GM18519 (cell line): ENCODE data around the gene CASK.

Source experiments
- ATAC-seq: cut with Tn5 transposase; IDR thresholded peaks from one replicate; pipeline ENCODE4 v1.9.1; 2021; ENCODE audit warnings: mild to moderate bottlenecking, moderate library complexity; ENCODE audit not compliant: unreplicated experiment, low FRiP score

Gene CASK, protein sequence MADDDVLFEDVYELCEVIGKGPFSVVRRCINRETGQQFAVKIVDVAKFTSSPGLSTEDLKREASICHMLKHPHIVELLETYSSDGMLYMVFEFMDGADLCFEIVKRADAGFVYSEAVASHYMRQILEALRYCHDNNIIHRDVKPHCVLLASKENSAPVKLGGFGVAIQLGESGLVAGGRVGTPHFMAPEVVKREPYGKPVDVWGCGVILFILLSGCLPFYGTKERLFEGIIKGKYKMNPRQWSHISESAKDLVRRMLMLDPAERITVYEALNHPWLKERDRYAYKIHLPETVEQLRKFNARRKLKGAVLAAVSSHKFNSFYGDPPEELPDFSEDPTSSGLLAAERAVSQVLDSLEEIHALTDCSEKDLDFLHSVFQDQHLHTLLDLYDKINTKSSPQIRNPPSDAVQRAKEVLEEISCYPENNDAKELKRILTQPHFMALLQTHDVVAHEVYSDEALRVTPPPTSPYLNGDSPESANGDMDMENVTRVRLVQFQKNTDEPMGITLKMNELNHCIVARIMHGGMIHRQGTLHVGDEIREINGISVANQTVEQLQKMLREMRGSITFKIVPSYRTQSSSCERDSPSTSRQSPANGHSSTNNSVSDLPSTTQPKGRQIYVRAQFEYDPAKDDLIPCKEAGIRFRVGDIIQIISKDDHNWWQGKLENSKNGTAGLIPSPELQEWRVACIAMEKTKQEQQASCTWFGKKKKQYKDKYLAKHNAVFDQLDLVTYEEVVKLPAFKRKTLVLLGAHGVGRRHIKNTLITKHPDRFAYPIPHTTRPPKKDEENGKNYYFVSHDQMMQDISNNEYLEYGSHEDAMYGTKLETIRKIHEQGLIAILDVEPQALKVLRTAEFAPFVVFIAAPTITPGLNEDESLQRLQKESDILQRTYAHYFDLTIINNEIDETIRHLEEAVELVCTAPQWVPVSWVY

DNA sequence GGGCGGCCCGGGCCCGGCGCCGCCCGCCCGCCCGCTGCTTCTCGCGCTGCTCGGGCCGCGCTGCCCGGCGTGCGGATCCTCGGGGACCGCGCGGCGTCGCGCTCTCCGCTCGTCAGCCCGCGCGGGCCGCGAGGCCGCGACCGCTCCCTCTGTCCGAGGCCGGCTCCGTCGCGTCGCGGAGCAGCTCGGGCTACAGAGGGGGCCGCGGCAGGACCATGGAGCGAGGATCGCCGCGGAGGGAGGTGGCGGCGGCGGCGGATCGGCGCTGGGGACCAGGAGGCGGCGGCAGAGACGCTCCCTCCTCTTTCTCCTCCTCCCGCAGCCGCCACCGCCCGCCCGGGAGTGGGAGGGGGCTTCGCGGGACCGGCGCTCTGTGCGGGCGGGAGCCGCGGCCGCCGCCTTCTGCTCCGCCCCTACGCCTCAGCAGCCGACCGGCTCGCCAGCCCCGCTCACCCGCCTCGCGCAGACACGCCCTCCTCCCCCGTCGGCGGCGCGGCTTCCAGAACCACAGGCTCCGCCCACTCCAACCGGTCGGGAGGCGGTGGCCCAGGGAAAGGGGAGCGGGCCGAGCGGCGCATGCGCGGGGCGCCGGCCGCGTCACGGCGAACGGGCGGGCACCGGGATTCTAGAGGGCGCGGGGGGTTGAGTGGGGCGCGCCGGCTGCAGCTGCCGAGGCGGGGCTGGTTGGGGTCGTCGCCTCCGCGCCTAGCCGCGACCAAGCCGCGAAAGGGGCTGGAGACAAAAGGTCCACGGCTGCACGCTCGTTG is at the start of gene CASK:
CASK (minus strand) TSS at position 344 of the 767 bp plus-strand sequence. CDS start 566 bp downstream, outside the sequence.
- peak; percentile 72 for ATAC-seq

DNA sequence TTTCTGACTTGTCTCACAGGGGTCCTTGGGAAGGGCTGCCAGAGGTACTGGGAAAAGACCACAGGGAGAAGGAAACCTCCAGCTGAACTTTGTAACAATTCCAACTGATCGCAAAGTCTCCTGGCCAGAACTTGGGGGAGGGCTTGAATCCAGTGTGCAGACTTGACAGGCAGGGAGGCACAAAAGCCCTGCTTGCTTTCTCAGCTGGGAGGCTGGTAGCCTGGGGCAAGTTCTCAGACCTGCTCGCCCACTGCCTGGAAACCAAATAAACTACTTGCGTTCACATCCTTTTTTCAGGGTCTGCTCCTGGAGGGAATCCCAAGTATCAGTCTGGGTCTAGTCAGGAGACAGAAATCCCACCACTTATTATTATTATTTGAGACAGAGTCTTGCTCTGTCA is 48.0 kb upstream of the CASK start:
- ATAC-seq, result no peak

DNA sequence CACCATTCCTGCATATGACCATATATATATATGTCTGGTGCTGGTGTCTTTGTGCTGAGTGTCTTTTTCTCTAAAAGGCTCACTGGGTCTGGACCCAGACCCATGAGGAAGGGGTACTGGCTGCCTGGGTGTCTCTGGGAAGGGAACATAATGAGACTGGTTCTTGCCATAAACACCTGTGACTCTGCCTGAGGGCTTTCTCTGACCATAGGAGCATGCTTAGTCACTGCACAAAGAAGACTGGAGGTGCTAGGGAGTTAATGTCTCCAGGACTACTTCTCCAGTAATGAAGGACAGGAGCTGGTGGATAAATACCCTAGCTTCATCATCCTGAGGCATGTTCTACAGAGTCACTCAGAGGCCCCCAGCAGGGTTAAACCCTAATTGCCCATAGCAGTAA is 47.1 kb upstream of the CASK start:
- no peak for ATAC-seq

DNA sequence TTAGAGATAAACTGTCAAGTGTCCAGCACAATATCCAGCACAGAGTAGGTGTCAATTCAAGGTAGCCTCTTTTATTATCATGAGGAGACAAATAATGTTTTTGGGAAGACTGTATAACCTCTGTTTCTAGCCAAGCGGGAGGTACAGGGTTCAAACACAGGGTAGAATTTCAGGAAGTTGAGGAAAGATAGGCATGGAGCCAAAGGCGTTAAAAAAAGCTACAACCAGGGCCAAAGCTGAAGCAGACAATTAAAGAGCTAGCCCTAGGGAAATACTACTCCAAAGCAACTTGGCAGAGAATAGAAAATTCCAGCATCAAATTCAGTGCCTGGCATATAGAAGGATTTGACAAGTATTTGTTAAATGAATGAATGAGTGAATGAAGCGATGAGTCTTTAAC is 40.0 kb upstream of the CASK start:
- no peak for ATAC-seq

DNA sequence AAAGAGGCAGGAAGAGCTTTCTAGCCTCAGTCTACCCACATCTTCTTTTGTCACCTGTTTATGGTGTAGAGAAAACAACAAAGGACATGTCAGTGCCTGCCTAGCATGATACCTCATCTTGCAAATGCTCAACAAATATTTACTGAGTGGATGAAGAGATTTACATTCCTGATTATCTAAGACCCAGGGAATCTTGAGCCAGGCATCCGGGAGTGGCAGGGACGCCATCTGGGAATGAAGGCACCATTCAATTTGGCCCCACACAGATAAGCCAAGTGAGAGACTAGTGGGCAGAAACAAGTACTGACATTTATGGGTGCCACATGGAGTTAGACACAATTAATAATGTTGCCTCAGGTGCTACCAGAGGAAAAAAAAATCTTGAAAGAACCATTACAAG is 36.8 kb upstream of the CASK start:
- no peak for ATAC-seq

DNA sequence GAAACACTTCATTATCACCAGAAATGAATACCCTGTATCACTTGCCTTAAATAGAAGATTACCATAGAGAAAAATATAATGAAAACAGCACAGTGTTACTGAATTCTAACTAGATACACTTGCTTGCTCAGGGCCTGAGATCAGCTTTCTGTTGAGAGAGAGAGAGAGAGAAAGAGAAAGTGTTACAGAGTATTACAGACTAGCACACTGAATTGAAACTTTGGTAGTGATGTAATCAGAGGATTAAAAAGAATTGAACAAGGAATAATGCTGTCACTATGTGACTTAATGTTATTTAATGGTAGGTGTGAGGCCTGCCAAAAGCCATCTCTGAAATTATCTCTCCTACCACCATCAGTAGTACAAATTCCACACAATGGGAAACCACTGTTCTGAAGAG is 35.5 kb upstream of the CASK start:
- ATAC-seq, result no peak

DNA sequence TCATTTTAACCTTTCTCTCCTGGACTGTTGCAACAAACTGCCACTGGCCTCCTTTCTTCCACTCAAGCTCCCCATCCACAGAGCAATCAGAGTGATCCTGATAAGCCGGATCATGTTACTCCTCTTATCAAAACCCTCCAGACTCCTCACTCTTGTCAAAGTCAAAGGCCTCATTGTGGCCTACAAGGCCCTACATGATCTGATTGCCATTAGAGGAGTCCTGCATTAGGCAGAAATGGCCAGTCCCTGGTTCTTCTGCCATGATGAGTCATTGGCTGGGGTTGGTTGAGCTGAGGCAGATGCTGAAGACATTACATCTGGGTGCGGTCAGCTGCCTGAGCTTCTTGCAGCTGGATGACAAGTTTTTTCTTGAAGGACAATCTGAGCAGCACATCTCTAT is 32.7 kb upstream of the CASK start:
- no peak for ATAC-seq

DNA sequence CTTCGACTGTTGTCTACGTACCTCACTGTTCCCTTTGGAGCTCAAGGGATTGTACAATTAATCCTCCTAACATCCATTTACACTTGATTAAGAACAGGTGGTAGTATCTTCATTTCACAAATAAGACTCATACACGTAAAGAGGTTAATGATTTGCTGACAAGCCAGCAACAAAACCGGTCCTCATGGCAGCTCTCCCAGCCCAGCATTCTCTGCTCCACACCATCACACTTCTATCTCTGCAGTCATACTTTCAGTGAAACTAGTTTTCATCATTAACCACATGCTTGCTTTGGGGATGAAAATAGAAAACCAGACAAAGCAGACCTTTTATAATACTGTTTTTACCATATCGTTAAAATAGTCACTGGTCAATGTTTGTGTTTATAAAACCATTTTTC is 28.7 kb upstream of the CASK start:
- ATAC-seq, result no peak

DNA sequence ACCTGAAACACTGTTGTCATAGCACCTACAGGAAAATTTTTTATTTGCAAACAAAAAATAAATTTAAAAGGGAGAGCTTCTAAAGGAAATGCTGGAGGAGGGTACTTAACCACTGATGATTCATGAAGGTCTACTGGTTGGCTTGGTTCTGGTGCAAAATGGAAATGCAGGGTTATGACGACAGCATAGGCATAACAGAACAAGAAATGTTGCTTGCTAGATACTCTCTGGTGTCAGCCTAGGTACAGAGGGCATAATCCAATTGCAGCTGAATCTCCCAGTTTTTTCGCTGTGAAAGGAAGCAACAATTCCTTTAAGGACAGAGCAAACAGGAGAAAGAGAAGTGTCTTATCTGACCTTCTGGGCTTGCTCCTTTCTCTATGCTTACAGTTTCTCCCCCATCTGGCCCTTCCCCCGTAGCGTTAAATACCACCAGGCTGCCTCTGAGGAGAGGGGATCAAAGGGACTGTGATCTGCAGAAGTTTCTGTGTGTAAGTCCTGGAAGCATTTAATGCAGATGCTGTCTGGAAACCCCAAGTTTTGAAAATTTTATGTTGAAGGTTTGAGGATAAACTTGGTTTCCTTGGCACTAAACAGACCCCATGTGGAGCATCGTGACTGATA is 23.7 kb upstream of the CASK start:
- ATAC-seq, result no peak

DNA sequence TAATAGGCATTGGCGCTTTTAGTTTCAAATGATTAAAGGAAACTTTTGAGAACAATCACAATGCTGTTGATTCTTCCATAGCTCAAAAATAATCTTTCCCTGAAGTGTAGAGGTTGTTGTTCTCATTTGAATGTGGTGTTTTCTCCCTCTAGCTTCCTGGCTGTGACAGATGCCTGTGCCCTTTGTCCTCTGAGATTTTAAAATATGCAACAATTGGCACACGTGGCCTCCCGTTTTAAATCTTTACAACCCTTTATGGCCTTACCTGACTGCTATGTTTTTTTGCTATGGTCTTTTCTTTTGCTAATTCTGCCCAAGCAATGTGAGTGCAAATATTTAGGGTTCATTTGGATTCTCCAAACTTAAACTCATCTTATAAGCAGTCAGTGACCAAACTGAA is 22.9 kb upstream of the CASK start:
- ATAC-seq, result no peak

DNA sequence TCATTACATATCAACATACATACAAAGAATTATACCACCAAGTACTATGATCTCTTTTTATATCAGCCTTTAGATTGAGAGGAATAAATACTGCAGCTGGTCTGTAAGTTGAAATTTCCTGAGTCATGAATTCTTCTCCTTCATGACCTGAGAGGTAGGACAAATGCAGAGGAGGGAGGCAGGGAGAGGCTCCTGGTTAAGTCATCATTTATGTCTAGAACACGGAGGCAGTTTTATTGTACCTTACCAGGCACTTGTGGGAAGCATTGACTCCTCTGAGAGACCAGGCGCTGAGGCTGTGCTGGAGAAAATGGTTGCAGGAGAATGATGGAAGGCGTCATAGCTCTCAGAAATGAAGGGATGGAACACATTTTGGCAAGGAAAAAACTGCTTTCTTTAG is 12.5 kb upstream of the CASK start:
- ATAC-seq, result no peak

DNA sequence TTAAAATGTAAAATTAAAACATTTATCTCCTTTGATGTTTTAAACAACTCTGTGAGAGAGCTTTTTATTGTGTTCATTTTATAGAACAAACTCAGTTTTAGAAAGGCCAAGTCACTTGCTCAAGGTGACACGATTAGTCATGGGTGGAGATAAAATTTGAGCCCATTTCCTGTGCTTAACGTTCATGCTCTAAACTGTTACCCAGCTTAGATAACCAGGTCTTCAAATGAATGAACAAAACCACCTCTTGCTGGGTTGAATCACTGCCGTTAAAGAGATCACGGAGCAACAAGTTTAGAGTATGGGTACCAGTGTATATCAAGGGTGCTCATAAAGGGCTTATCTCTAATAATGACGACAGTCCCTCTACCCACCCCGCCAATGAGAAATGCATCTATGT is 10.2 kb upstream of the CASK start:
- no peak for ATAC-seq

DNA sequence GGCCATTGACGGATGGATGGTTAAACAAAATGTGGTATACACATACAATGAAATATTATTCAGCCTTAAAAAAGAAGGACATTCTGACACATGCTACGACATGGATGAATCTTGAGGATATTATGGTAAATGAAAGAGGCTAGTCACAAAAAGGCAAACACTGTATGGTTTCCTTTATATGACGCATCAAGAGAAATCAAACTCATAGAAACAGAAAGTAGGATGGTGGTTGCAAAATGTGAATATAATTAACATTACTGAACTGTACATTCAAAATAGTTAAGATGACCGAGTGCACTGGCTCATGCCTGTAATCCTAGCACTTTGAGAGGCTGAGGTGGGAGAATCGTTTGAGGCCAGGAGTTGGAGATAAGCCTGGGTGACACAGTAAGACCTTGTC is 9.5 kb upstream of the CASK start:
- no peak for ATAC-seq

DNA sequence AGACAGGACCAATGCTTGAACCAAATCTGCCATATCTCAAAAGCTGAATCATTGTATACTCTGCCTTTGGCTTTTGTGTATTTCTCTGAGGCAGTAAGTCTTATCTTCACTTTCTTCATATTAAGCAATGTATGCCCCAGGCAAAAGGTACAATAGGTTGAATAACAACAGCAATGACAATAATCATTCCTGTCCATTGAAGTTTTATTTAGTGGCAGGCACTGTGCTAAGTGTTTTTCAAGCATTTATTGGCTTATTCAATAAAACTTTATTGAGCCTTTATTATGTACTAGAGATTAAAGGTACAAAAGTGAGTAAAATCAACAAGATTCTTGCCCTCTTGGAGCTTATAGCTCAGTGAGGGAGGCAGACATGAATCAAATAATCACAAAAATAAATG is 8.2 kb upstream of the CASK start:
- no peak for ATAC-seq

DNA sequence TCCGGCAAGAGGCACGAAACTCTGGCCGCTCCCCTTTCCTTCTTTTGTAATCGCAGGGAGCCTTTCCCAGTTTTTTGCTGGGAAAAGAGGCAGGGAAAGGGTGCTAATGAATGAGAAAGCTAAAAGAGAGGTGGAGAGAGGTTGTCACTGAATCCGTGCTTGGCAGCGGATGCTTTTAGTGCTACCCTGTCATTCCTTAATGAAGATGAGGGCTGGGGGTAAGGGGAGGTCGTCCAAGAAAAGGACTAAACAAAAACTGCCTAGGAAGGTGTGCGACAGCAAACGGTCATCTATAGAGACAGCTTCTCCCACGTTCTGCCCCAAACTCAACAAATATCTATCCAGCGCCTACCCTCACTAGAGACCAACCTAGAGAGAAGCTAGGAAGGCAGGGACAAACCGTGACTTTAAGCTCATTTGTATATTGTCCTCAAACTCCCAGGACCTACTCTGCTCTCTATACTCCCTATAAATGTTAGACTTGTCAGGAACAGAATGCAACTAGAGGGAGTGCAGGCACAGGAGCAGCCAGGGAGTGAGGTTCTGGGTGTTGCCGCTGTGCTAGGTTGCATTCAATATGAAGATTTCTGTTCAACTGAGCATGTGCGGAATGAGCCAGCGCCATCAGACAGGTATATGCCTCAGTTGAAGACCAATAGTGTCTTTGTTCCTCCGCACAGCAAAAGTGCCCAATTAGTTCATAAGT is 777 bp upstream of the CASK start:
- no peak for ATAC-seq

DNA sequence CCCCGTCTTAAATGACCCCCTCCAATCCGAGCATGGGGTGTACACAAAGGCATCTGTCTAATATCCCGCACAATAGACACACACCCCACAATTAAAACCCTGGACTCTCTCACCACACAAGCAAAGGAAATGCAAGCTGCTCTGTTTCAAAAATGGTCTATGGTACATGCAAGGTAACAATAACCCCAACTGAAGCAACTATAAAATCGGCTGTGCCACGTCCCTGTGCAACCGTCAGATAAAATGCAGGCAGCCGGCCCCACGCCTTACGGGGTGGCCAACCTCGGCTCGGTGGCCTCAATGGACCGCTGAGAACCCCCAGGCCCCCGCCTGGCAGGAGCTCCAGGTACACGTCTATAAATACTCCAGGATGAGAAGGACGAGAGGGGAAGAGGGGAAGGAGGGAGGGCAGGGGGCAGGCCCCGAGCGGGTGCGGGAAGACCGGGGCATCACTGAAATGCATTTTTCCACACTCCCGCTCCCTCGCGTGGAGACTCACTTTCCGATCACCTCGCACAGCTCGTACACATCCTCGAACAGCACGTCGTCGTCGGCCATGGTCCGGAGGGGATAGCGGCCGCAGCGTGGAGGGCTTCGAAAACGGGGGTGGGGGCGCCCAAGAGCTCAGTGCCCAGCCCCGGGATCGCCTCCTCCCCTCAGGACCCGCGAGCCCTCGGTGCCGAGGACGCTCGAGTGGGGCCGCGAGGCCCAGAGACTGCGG is 763 bp downstream of the CASK start:
- ATAC-seq, result no peak

DNA sequence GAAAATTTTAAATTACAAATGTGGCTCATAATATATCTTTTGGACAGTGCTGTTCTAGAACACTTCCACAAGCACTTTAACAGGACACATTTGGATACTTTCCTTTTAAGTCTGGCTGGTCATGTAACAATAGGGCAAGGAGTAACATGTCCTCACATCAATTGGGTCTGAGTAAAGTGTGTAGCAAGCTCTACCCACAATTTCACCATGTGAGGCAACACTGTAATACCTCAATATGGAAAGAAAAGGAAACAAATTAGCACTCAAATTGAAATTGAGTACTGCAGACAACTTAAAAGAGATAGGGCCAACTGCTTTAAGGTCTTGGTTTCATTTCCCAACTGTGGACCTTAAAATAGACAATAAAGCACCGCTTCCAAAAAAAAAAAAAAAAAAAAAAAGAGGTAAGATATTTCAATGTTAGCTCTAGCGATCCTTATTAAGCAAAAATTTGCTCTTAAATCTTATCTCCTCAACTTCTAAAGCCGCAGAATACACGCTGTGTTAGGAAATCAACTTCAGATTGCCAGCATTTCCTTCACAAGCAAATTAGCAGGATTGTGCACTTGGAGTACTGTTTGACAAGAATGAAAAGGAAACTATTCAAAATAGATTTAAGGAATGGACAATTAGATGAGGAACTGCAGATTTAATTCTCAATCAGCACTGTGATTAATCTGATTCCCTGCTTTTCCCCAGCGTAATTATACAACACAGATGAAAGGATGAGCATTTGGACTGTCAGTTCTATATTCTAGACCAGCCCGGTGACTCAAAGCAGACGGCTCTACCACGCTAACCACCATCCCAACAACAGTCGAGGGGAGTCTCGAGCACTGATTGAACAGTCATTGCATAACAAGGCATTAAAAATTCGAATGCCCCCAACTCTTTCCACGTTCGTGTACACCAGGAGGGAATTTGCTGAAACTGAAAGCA is 1.6 kb downstream of the CASK start:
- peak; percentile 28 for ATAC-seq

DNA sequence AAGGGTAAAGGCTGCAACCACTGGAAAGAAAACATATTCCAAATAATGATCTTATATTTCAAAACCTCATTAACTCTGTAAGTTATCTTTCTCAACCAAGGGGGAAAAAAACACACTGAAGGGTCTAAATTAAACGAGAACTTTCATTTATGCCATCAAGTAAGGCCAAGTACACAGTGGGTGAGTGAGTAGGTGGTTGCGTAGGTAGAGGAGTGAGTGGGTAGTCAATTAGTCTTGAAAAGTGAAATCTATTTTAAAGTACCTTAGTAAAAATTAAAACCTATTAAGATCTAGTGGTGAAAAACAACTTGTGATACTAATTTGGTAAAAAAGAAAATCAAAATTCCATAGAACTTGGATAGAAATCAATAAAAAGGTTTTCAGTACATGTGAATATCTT is 3.5 kb downstream of the CASK start:
- no peak for ATAC-seq
